Measurements from ENCODE around the gene ULK3.

Gene ULK3

GRCh38 chr15:74839526-74840395 is 3.2 kb downstream of the ULK3 start:
- DNase-seq, result no peak

GRCh38 chr15:74838746-74839525 is 4.0 kb downstream of the ULK3 start:
- no peak for DNase-seq

- DNase-seq, result no peak
Measured at GRCh38 chr15:74838137-74838516, 4.8 kb downstream of the ULK3 start.

GRCh38 chr15:74837482-74838136 is 5.3 kb downstream of the ULK3 start:
- DNase-seq, result no peak

GRCh38 chr15:74836846-74837245 is 6.1 kb downstream of the ULK3 start:
- DNase-seq, result no peak

GRCh38 chr15:74835312-74835823 is 7.6 kb downstream of the ULK3 start:
- DNase-seq, result peak; percentile 42

- no peak for DNase-seq
Measured at GRCh38 chr15:74833376-74834107, 9.4 kb downstream of the ULK3 start.

- no peak for DNase-seq
Measured at GRCh38 chr15:74832826-74833225, 10.1 kb downstream of the ULK3 start.

GRCh38 chr15:74831813-74832495 is 11.0 kb downstream of the ULK3 start:
- DNase-seq, result no peak

- no peak for DNase-seq
Measured at GRCh38 chr15:74830868-74831267, 12.1 kb downstream of the ULK3 start.

- DNase-seq, result no peak
Measured at GRCh38 chr15:74829991-74830390, 13.0 kb downstream of the ULK3 start.

- no peak for DNase-seq
Measured at GRCh38 chr15:74829486-74829885, 13.5 kb downstream of the ULK3 start.

GRCh38 chr15:74828835-74829234 is 14.1 kb downstream of the ULK3 start:
- no peak for DNase-seq

GRCh38 chr15:74827614-74828013 is 15.3 kb downstream of the ULK3 start:
- no peak for DNase-seq

GRCh38 chr15:74826921-74827320 is 16.0 kb downstream of the ULK3 start:
- no peak for DNase-seq

GRCh38 chr15:74826364-74826819 is 16.6 kb downstream of the ULK3 start, which contains the start of gene CPLX3:
Gene CPLX3, plus strand, starts transcription at chr15:74826627. Its CDS starts 77 bp downstream, at chr15:74826704.
- DNase-seq, result no peak

GRCh38 chr15:74825866-74826265 is 17.1 kb downstream of the ULK3 start:
- DNase-seq, result no peak

- no peak for DNase-seq
Measured at GRCh38 chr15:74824976-74825375, 18.0 kb downstream of the ULK3 start.

- DNase-seq, result no peak
Measured at GRCh38 chr15:74823324-74823723, 19.6 kb downstream of the ULK3 start.

GRCh38 chr15:74822233-74822632 is 20.7 kb downstream of the ULK3 start:
- DNase-seq, result no peak

GRCh38 chr15:74821790-74822158 is 21.2 kb downstream of the ULK3 start:
- no peak for DNase-seq
